K562 (cell line): ENCODE measurements around the gene ZNF366. TPM values are rescaled to one million over a fixed set of nuclear protein-coding genes. Genes with fewer than 3 reads are reported as not detected.

Experiments used
- ATAC-seq: fragments of 200-7000 bp; cut with Tn5 transposase; 3 replicates; pipeline ENCODE4 v1.9.1; 2020; ENCODE audit warnings: moderate library complexity
- BruUV-seq: library from RNA; stranded (reverse); fragments of 400-500 nt; replicated peaks from 2 replicates; lab custom pipeline; 2021; lab: Mats Ljungman, UMichigan
- CTCF ChIA-PET: fragments of 300-600 bp; formaldehyde crosslinking; extraction: SDS; loops from one replicate; lab custom pipeline; 2021; ENCODE audit warnings: low intra/inter-chr PET ratio; lab: Yijun Ruan, JAX
- POLR2A ChIA-PET: fragments of 300-600, 350-650 bp; sonication (Branson Sonifier 250); formaldehyde crosslinking; extraction: SDS; loops from one replicate; lab custom pipeline; 2021; ENCODE audit warnings: antibody characterized with exemption, inconsistent platforms; lab: Yijun Ruan, JAX
- DNase-seq, 4 experiments: peaks; one replicate each; pipeline versions ENCODE4 v3.0.0 to v3.0.0-alpha.2; 2011 to 2018; ENCODE audit warnings: low spot score in 3 of 4, mixed read lengths in 3 of 4; ENCODE audit errors: extremely low read depth in 1 of 4
- FAIRE-seq: peaks from 2 replicates; lab custom pipeline; 2011; peaks lifted over from hg19 to GRCh38; lab: Jason Lieb, UNC
- H2AFZ ChIP-seq: 2 replicates; pipeline ENCODE4 v1.6.0; 2011; ENCODE audit warnings: low read depth, low read length, control low read depth, inconsistent platforms
- H3K27ac ChIP-seq: fragments of 200-600 bp; 3 replicates; pipeline ENCODE4 v1.8.0; 2011; ENCODE audit warnings: low read depth, mild to moderate bottlenecking, control low read depth, inconsistent platforms, low read length, moderate library complexity, mixed read lengths; ENCODE audit errors: extremely low read depth
- H3K27me3 ChIP-seq, 2 experiments: fragments of 300-600 bp in 1 of 2; 2 replicates in 1 of 2; 3 replicates in 1 of 2; pipeline versions ENCODE4 v1.6.0 to v1.8.0; 2011; ENCODE audit warnings: inconsistent platforms in 2 of 2, low read length in 2 of 2, mild to moderate bottlenecking in 1 of 2, mixed read lengths in 1 of 2, moderate library complexity in 1 of 2; ENCODE audit not compliant: control insufficient read depth in 2 of 2, insufficient read depth in 2 of 2
- H3K36me3 ChIP-seq: fragments of 300-600 bp; 3 replicates; pipeline ENCODE4 v1.8.0; 2011; ENCODE audit warnings: mild to moderate bottlenecking, low read length, inconsistent platforms; ENCODE audit not compliant: control insufficient read depth, insufficient read depth
- H3K4me1 ChIP-seq, 2 experiments: fragments of 200-600 bp in 1 of 2; replicated peaks in 1 of 2; 2 replicates in 1 of 2; 3 replicates in 1 of 2; pipeline versions ENCODE4 v1.5.1 to v1.8.0; 2011; ENCODE audit warnings: inconsistent platforms in 2 of 2, low read length in 2 of 2, mild to moderate bottlenecking in 1 of 2, mixed read lengths in 1 of 2, moderate library complexity in 1 of 2; ENCODE audit not compliant: control insufficient read depth in 2 of 2, insufficient read depth in 2 of 2
- H3K4me2 ChIP-seq: 2 replicates; pipeline ENCODE4 v1.6.1; 2011; ENCODE audit warnings: low read length, control low read depth, inconsistent platforms, mixed read lengths; ENCODE audit not compliant: insufficient read depth
- H3K4me3 ChIP-seq: fragments of 200-600 bp; sonication (generic), shearing (Covaris generic); 2 replicates; pipeline ENCODE4 v1.5.1; 2016; ENCODE audit warnings: control low read depth, inconsistent platforms
- H3K79me2 ChIP-seq: fragments of 200-600 bp; 3 replicates; pipeline ENCODE4 v1.8.0; 2011; ENCODE audit warnings: low read length, inconsistent platforms; ENCODE audit not compliant: control insufficient read depth, insufficient read depth
- H3K9ac ChIP-seq, 2 experiments: 2 replicates each; pipeline versions ENCODE4 v1.6.0 to v1.6.1; 2011; ENCODE audit warnings: low read depth in 2 of 2, low read length in 2 of 2, control low read depth in 1 of 2, inconsistent platforms in 1 of 2, mild to moderate bottlenecking in 1 of 2, mixed read lengths in 1 of 2; ENCODE audit not compliant: insufficient read depth in 1 of 2
- H3K9me1 ChIP-seq: one replicate; pipeline ENCODE4 v1.6.0; 2011; ENCODE audit warnings: inconsistent platforms, mild to moderate bottlenecking, low read length, moderate library complexity; ENCODE audit not compliant: control insufficient read depth, insufficient read depth
- H3K9me3 ChIP-seq: replicated peaks from 2 replicates; pipeline ENCODE4 v1.5.1; 2011; ENCODE audit warnings: low read depth, low read length, inconsistent platforms; ENCODE audit not compliant: control insufficient read depth, insufficient read depth
- H4K20me1 ChIP-seq: replicated peaks from 2 replicates; pipeline ENCODE4 v1.6.1; 2011; ENCODE audit warnings: low read length, inconsistent platforms, mixed read lengths; ENCODE audit not compliant: control insufficient read depth, insufficient read depth
- CEBPB ChIP-seq: fragments of 450-650 bp; IDR thresholded peaks from 2 replicates; pipeline ENCODE4 v1.6.1; 2016; ENCODE audit warnings: missing genetic modification characterization, missing compliant biosample characterization
- CEBPG ChIP-seq, 3 experiments: fragments of 200-800 bp in 1 of 3; sonication (Bioruptor generic) in 1 of 3; sonication (generic) in 1 of 3; formaldehyde crosslinking in 1 of 3; IDR thresholded peaks in 2 of 3; conservative IDR thresholded peaks in 1 of 3; 2 replicates each; pipeline versions ENCODE4 v1.6.1 to v1.8.0; 2016 to 2022; ENCODE audit warnings: missing compliant biosample characterization in 2 of 3, missing genetic modification characterization in 2 of 3, mild to moderate bottlenecking in 1 of 3, missing genetic modification reagents in 1 of 3
- MYC ChIP-seq, 2 experiments: fragments of 250-450 bp in 1 of 2; sonication (Bioruptor Pico) in 1 of 2; IDR thresholded peaks; 2 replicates each; pipeline versions ENCODE4 v1.5.1 to v1.6.1; 2012 to 2021; ENCODE audit warnings: low read depth in 2 of 2, borderline replicate concordance in 1 of 2, improper control_type of control experiment in 1 of 2, low read length in 1 of 2, mild to moderate bottlenecking in 1 of 2, moderate library complexity in 1 of 2
- TAF7 ChIP-seq: fragments of 450-650 bp; IDR thresholded peaks from 2 replicates; pipeline ENCODE4 v1.6.1; 2016; ENCODE audit warnings: missing genetic modification characterization, missing compliant biosample characterization
- in situ Hi-C: fragments of 300-500 bp; cut with MboI; formaldehyde crosslinking; loops from 4 replicates; pipeline ENCODE4 v1.15.0; 2018; ENCODE audit warnings: inconsistent platforms, mixed read lengths
- intact Hi-C: fragments of 100-400 bp; cut with micrococcal nuclease; formaldehyde crosslinking; loops from 2 replicates; pipeline ENCODE4 v1.14.2; 2022
- polyA plus RNA-seq, 8 experiments: library from polyadenylated mRNA; depleted of rRNA in 4 of 8; stranded (reverse) in 5 of 8; unstranded in 3 of 8; fragments of >200 nt; fragmentation: Nextera tagmentation in 2 of 8; fragmentation: Illumina TruSeq in 1 of 8; extraction: Ambion mirVana in 2 of 8; extraction: Trizol in 1 of 8; gene quantifications; 2 replicates each; pipeline versions ENCODE4 v1.2.1 to v1.2.3, GENCODE V29; 2011 to 2014; ENCODE audit warnings: inconsistent platforms in 1 of 8, missing spikeins in 1 of 8
- total RNA-seq, 7 experiments: library from RNA; depleted of rRNA in 6 of 7; stranded (reverse); fragments of >200 nt in 6 of 7; fragmentation: Illumina TruSeq in 2 of 7; extraction: Trizol in 2 of 7; gene quantifications; 2 replicates each; pipeline versions ENCODE4 v1.2.1 to v1.2.3, GENCODE V29; 2011 to 2021; ENCODE audit warnings: low replicate concordance in 1 of 7

ZNF366 gene
- total and polyA plus RNA-seq, 9 of the 15 experiments (the other 6 are each of a cell fraction or from before 2014, with no cell fraction given) = not detected

DNA sequence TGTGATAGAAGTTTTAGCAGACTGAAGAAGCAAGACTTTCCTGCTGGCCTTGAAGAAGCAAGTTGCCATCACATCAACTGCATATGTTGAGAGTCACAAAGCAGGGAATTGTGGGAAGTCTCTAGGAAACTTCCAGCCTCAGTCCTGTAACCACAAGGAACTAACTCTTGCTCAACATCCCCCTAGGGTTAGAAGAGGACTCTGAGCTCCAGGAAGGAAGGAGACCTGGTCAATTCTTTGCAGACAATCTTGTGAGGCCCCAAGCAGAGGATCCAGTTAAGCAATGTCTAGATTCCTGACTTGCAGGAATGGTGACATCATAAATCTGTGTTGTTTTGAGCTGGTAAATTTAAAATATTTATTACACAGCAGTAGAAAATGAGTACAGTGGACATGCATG is 18.6 kb upstream of the ZNF366 start:
- in situ Hi-C loops (no loop called here), intact Hi-C loops (loop anchor here (5.0 to 10.0 kb wide), 3 partner anchors 61 to 319 kb away; partner anchors contain the start of gene TNPO1)
- DNase-seq = no peak
- no peaks in the 10 kb centered on the region for H3K4me1 ChIP-seq
- no peak overlapping the region for H3K4me3 ChIP-seq
- no peaks in the 10 kb centered on the region for H3K27me3 ChIP-seq
- H3K9me3 ChIP-seq = no peaks in the 10 kb centered on the region; the same call in 1 of the 2 replicates
- POLR2A ChIA-PET = interaction anchor here (1.2 kb wide), 1 partner anchor 12 kb away, joined by 3 read pairs; no protein-coding TSS in a partner anchor
- no peak overlapping the region for H3K27ac ChIP-seq
- H3K4me2 ChIP-seq = no peak overlapping the region
- H3K9me1 ChIP-seq = no peaks in the 10 kb centered on the region
- no peaks in the 10 kb centered on the region for H4K20me1 ChIP-seq
- H3K79me2 ChIP-seq = no peaks in the 10 kb centered on the region
- peak; percentile 6 for FAIRE-seq
- no TSS peak for BruUV-seq
- TF ChIP-seq CEBPG (CRISPR knock-in tag; IDR thresholded peaks at IDR 0.05) = no peak
- peak; percentile 62 to 70; a peak in 3 of 4 replicates for TF ChIP-seq CEBPG (tag; conservative IDR thresholded peaks at IDR 0.05 in 1 of 2, IDR thresholded peaks at IDR 0.05 in 1 of 2)
- no peak for TF ChIP-seq MYC (IDR thresholded peaks at IDR 0.05; ENCODE audit: low read depth, low read length)
- TF ChIP-seq MYC (CRISPR knock-in tag; IDR thresholded peaks at IDR 0.05; ENCODE audit: borderline replicate concordance, low read depth) = no peak
- TF ChIP-seq CEBPB = peak; percentile 87
- no peak for TF ChIP-seq TAF7
- CTCF ChIA-PET = interaction anchor here (0.7 kb wide), 1 partner anchor 92 kb away, joined by 3 read pairs; no protein-coding TSS in a partner anchor
- no peak overlapping the region for H3K9ac ChIP-seq
- H3K36me3 ChIP-seq = no peaks in the 10 kb centered on the region
- ATAC-seq = no peak
- 0 out of 2 replicates have a peak overlapping the region, but pooled peaks have one; percentile 36 for H2AFZ ChIP-seq
